Ecto neural progenitor cell (in vitro differentiated cells): ENCODE data around the gene KRT32.
"Not testable (repeated sequence)": the region's sequence is repeated elsewhere in the genome, so short reads cannot be mapped to it uniquely, and the experiment has no call there.

Source experiments
- DNase-seq: peaks from one replicate; pipeline ENCODE4 v3.0.0-alpha.2; 2018; ENCODE audit warnings: low spot score

Gene KRT32

DNA sequence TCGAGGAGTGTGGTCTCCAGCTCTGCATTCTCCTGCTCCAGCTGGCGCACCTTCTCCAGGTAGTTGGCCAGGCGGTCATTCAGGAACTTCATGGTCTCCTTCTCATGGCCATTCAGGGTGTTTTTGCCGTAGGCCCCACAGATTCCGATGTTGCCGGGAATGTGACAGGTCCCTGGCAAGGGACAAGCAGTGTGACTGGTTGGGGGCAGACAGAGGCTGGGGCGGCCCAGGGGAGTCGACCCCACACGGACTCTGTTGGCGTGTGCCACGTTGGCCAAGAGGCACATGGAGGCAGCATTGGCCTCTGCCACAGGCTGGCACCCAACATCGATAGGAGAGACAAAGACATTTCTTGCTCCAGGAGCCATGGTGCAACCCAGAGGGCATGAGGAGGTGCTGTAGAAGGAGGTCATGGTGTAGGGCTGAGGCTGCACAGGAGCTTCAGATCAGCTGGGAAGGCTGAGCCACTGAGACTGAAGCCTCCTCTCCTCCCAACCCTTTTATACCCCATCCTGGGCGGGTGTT is 43.0 kb downstream of the KRT32 start, which contains the start of gene KRT37:
KRT37 (minus strand) TSS at position 475 of the 525 bp plus-strand sequence; CDS start at position 413, 62 bp downstream.
- no peak for DNase-seq

DNA sequence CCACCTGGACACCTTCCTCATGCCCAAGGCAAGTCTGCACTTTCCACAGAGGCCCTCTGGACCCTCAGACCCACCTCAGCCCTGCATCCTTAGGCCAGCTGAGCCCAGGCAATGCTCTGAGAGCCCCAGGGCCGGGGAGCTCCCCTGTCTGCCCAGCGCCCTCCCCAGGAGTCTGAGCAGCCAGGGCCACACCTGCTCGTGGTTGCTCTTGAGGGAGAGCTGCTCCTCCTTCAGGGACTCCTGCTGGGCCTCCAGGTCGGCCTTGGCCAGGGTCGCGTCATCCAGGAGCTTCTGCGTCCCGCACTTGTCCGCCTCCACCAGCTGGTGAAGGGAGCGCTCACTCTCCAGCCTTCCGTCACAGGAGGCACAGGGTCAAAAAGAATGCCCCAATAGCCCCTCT is 44.6 kb downstream of the KRT32 start:
- DNase-seq = not testable (repeated sequence)

DNA sequence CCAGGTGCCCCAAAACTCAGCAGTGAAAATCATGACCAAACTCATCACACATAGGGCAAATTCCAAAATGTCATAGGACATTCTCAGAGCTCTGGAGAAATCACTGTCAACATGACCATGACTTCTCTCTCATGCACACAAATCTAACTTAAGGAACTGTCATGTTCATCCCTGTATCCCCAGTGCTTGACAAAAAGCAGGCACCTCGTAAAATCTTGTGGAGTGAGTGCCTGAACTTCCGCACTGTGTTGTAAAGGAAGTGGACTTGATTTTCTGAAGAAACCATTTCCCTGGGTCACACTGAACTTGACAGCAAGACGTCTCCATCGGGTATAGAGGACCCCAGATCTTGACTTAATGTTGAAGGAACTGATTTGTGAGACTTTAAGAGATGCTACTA is 45.6 kb downstream of the KRT32 start:
- DNase-seq = no peak

DNA sequence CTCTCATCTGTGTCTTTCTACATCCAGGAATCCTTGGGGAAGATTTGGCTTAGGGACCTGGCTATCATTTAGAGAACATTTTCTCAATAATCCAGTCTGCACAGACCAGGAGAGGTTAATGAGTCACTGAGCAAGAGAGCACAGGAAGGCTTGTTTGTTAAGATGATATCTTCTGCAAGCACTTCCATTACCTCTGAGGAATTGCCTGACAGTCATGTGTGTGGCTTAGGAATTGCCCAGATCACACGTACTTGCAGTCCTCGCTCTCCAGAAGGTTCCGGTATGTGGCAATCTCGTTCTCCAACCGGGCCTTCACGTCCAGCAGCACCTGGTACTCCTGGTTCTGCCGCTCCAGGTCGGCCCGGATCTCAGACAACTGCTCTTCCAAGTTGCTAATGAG is 46.1 kb downstream of the KRT32 start:
- no peak for DNase-seq

DNA sequence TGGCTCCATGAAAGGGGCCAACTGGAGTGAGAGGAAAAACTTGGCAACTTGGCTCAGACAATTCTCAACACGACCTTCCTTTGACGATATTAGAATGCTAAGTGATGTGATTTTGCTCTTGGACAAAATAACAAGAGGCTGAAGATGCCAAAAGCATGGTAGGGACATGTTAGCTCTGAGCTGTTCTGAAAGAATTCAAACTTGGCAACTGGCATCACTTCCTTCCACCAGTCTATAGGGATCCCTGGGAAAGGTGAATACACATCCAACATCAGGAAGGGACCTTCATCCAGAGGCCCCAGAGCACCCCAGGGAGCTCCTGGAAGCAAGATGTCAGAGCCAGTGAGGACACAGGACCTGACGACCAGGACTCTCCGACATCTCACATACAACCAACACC is 47.1 kb downstream of the KRT32 start:
- no peak for DNase-seq

DNA sequence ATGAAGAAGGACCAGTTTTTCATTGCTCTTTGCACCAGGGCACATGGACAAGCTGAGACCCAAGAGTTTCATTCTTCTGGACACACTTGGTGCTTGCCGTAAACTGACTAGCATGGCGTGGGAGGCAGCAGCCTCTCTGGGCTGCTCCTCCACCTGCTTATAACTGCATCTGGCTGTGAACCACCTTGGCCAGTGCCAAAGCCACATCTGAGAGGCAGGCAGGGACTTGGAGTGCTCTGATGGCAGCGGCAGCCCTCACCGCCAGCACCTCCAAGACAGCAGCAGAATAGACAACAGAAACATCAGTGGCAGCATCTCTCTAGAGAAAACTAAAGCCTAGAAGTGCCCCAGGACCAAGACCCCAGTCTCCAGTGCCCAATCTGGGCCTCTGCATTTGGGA is 47.5 kb downstream of the KRT32 start:
- DNase-seq = no peak

DNA sequence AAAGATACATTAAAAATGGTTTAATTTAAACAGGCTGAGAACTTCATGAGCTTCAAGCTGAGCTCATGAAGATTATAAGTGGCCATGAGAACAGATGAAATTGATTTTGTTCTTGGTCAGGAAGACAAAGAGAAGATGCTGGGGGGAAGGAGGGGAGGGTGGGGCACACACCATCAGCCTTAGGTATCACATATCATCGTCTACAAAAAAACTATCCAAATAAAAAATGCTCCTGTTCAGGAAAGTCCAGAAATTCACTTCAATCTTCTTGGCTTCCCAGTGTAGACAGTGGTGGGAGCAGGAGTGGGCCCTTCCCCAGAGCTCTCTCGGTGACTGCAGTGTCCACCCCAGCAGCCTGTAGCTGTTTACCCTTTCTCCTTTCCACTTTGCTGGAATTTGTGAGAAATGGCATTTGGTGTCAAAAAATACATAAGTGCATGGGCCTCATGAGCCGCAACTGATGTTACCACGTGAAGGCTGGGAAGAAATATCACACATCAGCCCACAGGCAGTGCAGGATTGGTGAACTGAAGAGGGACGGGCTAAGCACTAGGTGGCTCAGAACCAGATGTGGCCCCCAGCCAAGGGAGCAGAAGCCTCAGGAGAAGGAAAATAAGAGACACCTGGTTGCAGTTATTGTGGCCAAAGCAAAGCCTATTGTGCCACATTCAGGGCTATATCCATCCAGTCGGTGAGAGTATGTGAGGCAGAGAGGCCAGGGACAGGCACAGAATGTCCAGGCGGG is 48.9 kb downstream of the KRT32 start:
- no peak for DNase-seq

DNA sequence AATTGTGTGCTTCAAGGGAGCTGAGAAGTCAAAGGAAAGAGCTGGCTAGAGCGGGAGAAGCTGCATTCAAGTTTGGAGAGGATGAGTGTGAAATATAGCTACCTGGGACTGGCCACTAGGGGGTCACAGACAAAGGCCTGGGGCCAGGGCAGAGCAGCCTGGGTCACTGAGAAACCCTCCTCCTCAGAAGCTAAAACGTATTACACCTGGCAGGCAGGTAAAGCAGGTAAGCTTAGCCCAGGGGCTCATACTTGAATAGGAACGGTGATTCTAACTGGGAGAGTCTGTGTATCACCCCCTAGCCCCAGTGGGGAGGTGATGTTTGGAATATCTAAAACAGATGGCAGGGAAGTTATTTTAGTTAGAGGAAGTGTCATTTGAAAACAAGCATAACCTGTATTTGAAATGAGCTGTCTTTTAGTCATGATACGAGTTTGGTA is 49.6 kb downstream of the KRT32 start:
- no peak for DNase-seq

DNA sequence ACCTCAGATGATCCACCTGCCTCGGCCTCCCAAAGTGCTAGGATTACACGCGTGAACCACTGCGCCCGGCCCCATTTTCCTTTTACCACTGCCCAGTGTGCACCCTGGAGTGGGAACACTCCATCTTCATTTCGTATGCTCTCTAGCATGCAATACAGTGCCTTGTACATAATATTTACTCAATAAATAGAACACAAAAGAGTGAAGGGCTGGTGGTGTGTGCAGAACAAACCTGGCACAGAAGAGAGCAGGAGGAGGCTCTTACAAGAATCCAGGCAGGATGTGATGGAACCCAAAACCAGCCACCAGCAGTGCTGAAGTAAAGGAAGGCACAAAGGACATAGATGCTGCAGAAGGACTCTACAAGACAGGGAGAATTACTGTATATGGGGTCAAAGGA is 50.1 kb downstream of the KRT32 start:
- DNase-seq = no peak

DNA sequence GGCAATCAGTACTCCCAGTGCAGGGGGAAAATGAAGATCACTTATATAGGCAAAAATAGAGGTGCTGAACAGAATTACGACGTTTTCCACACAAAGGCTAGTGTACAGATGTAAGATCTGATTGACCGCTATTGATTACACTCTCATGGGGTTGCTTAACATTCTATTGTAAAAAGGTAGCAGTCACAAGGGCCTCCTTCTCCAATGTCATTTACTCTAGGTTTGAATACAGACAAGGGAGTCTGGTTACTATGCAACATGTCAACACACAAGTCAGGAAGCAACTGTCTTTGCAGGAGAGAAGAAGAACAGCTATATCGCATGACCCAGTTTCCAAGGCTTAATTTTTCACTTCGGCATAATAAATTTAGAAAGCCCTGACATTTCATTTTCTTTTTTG is 50.7 kb downstream of the KRT32 start:
- DNase-seq = no peak

DNA sequence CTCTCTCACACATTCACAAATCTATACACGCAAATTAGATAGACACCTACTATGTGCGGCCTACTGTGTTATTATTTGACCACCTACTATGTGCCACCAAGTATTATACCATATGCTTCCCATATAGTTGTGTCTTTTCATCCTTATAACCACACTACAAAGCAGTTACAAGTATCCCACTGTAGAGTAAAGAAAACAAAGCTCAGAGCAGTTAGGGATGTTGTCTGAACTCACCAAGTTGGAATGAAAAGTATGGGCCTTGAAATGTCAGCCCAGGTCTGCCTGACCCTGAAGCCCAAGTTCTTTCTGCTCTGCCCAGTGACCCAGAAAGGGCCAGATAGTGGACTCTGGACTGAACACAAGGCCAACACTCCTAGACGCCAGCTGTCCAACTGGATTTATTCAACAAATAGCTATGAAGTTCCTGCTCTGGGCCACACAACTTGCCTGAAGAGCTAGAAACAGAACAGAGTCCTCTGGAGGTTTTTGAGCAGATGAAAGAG is 51.3 kb downstream of the KRT32 start:
- DNase-seq = no peak

DNA sequence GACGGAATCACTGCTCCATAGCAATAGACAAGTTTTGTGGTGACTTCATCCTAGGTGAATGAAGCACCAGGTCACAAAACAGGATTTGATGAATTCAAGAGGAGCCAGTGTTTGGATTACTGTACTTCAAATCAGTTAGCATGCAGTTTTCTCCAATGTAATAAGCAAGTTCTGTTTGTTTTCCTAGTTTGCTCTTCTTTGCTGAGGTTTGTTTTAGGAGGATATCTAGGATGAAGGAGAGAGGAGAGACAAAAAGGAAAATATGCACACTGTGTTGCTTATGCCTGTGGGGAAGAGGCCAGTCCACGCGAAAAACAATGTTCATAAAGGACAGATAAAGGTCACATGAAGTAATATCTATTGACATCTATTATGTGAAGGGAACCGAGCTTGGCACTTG is 51.8 kb downstream of the KRT32 start:
- no peak for DNase-seq

DNA sequence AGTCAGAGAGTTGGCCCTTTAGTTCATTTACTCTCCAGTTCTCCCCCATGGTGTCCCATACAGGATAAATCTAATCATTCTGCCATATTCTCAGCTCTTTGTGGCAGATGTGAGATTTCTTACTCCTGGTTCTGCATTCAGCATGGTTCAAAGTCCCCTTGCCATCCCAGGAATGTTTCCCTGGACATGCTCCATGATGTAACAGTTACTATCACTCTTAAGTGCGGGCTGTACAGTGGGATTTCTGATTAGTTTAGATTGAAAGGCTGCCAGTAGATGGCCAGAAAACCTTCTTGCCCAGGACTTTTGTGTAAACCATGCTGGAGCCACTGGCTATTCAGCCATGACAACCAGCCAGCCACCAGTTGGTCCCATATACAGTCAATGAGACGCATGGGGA is 53.2 kb downstream of the KRT32 start:
- no peak for DNase-seq

DNA sequence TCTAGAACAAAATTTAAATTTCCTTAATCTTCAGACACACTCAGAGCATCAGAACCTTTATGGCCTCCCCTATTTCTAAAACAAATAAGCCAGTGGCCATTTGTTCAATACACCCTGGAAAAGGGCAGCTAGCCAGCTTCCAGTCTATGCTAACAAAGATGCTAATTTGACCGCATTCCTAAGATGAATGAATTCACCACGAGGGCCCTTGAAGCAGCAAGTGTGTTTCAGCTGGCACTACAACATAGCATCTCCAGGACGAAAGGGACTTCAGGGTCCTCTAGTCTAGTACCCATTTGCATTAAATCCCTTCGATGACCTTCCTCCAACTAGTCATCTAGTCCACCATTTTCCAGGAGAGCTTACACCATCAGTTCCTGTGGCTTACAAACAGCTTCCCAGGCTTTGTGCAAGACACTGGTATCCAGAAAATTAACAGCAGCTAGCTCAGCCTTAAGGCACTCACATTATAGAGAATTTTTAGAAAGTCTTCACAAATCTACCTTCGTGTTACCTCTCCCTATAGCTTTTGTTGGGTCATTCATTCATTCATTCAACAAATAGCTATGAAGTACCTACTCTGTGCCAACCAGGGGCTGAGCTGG is 53.7 kb downstream of the KRT32 start:
- DNase-seq = peak; percentile 22

DNA sequence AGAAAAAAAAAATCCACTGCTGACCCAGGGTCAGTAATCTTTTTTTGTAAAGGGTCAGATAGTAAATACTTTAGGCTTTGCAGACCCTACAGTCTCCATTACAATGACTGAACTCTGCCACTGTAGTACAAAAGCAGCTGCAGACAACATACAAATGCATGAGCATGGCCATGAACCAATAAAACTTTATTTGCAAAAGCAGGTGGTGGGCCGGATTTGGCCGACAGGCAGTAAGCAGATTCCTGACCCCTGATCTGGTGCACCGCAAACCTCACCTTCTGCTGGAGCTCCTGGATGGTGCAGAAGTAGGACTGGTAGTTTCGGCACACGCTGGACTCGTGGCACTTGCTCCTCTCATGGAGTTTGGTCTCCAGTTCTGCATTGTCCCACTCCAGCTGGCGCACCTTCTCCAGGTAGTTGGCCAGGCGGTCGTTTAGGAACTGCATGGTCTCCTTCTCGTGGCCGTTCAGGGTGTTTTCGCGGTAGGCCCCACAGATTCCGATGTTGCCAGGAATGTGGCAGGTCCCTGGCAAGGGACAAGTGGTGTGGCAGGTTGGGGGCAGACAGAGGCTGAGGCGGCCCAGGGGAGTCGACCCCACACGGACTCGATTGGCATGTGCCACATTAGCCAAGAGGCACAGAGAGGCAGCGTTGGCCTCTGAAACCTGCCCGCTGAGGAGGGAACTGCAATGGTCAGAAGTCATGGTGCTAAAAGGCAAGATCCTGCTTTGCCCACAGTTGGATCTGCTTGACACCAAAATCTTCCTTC is 55.9 kb downstream of the KRT32 start:
- DNase-seq = peak; percentile 47
